ENCODE data around the gene GJD3. TPM values are rescaled to one million over a fixed set of nuclear protein-coding genes. Genes with fewer than 3 reads are reported as not detected.
"Not testable (repeated sequence)": the region's sequence is repeated elsewhere in the genome, so short reads cannot be mapped to it uniquely, and the experiment has no call there.

GJD3 gene, protein sequence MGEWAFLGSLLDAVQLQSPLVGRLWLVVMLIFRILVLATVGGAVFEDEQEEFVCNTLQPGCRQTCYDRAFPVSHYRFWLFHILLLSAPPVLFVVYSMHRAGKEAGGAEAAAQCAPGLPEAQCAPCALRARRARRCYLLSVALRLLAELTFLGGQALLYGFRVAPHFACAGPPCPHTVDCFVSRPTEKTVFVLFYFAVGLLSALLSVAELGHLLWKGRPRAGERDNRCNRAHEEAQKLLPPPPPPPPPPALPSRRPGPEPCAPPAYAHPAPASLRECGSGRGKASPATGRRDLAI
- total RNA-seq: 0.50 TPM in 1 of 2 replicates, not detected in the other

DNA sequence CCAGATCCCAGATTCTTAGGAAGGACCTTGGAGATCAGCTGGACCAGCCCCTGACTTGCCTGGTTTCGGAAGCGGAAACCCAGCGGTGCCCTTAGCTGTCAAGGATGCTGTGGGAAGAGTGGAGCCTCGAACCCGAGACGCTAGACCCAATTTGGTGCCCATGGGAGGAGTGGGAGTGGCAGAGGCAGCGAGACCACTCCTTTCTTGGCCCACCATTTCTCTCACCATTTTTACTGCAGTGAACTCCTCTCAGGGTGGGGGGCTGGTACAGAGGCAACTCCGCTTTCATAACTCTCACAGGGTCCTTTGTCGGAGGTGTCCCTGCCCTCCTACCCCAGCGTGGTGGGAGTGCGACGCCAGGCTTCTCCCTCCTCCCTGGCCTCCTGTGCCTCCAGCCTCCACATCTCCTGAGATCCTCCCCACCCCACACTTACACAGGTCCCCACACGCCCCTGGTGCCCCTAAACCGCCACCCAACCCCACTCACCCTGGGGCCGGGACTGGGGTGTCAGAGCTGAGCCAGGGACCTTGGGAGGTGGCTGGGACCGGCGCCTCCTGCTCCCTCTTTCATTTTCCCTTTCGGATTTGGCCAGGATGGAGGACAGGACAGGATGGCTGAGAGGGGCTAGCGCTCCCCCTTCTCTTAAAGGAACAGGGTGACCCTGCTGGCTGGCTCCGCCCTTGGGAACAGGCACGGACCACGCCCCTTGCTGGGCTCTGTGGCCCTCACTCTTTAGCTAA lies at the start of gene GJD3:
TSS of gene GJD3 (minus strand) at position 617 of the 741 bp plus-strand sequence. CDS start 922 bp downstream, outside the sequence.
- intact Hi-C loops (cut with micrococcal nuclease): loop anchor here (5.0 to 10.0 kb wide), 3 partner anchors 81 to 261 kb away; partner anchors contain the start of gene IGFBP4

DNA sequence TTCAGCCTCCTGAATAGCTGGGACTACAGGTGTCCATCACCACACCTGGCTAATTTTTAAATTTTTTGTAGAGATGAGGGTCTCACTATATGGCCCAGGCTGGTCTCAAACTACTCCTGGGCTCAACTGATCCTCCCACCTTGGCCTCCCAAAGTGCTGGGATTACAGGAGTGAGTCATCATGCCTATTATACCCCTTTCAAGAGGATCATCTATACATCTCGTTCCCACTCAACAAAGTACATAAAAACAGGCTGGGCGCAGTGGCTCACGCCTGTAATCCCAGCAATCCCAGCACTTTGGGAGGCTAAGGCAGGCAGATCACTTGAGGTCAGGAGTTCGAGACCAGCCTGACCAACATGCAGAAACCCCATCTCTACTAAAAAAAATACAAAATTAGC lies 49.8 kb upstream of the GJD3 start:
- intact Hi-C loops (cut with micrococcal nuclease): loop anchor here (10.0 kb wide), 1 partner anchor 230 kb away; the partner anchor contains the start of gene SMARCE1

DNA sequence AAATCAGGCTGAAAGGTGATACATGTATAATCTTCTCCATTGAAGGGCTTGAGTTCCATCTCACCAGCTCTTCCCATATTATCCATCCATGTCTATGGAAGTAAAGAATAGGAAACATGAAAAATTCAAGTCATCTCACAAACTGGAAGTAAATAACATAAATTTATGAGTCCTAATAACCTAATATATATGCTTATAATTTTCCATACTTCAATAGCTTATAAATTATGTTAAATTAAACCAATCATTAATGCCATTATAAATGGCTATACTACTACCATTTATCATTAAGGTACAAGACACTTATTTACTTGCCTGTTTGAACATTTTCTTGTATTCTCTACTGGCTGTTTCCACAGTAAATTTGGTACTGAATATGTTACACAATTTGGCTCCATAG lies 48.3 kb upstream of the GJD3 start:
- intact Hi-C loops (cut with micrococcal nuclease): loop anchor here (10.0 kb wide), 1 partner anchor 232 kb away; the partner anchor contains the start of gene SMARCE1

- intact Hi-C loops (cut with micrococcal nuclease): loop anchor here (10.0 kb wide), 1 partner anchor 233 kb away; the partner anchor contains the start of gene SMARCE1
These were observed 47.3 kb upstream of the GJD3 start for GRCh38 chr17:40411821-40412220.

- intact Hi-C loops (cut with micrococcal nuclease): loop anchor here (10.0 kb wide), 1 partner anchor 235 kb away; the partner anchor contains the start of gene SMARCE1
These were observed 45.5 kb upstream of the GJD3 start for GRCh38 chr17:40410082-40410481.

GRCh38 chr17:40409540-40409939 lies 45.0 kb upstream of the GJD3 start:
- intact Hi-C loops (cut with micrococcal nuclease): not testable (repeated sequence)

GRCh38 chr17:40407460-40407859 lies 42.9 kb upstream of the GJD3 start:
- intact Hi-C loops (cut with micrococcal nuclease): no loop called here

DNA sequence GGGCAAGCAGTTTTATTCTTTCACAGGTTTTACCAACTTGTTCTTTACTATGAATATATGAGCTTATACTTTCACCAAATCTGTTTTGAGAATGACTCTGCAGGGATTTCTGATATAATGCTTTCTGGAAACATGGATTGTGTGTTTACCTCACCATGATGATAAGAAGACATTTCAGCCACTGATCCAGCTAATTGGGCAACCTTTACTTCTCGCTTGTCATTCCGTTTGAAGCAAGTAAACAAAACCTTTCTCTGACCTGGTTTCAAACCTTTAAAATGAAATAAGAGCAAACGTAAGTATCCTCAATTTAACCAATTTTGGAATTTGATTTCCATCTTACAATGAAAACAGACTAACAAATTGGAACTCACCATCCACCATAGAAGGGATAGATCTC lies 39.5 kb upstream of the GJD3 start:
- intact Hi-C loops (cut with micrococcal nuclease): no loop called here

DNA sequence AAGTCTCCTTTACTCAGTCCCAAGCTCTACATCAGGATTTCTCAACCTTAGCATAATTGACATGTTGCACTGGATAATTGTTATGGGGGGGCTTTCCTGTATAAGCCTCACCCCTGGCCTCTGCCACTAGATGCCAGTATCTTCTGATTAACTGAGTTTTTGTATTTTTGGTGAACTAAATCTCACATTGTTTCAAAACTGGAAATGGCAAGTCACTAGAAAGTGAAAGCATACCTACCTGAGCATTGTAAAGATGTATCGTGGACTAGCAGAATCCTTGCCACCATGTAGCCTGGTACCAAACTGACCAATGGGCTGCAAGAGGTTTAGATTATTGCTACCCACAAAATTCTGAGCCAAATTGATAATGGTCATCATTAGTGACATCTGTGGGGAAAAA lies 38.1 kb upstream of the GJD3 start:
- intact Hi-C loops (cut with micrococcal nuclease): no loop called here

DNA sequence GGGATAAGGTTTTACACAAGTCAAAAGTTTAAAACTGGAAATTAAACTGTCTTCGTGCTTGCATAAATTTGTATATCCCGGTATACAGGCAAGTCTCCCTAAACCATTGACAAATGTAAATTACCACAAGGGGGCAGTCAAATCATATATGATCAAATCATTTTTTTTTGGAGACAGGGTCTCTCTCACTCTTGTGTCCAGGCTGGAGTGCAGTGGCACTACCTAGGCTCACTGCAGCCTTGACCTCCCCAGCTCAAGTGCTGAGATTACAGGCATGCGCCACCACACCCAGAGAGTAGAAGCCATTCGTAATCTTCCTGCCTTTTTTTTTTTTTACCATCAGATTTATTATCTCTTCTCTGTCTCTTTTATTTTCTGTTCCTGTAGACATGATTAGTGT lies 34.6 kb upstream of the GJD3 start:
- intact Hi-C loops (cut with micrococcal nuclease): loop anchor here (1.0 to 5.0 kb wide), 2 partner anchors 42 to 134 kb away; no protein-coding TSS in a partner anchor

- intact Hi-C loops (cut with micrococcal nuclease): not testable (repeated sequence)
These were observed 22.0 kb upstream of the GJD3 start for GRCh38 chr17:40386555-40386954.

DNA sequence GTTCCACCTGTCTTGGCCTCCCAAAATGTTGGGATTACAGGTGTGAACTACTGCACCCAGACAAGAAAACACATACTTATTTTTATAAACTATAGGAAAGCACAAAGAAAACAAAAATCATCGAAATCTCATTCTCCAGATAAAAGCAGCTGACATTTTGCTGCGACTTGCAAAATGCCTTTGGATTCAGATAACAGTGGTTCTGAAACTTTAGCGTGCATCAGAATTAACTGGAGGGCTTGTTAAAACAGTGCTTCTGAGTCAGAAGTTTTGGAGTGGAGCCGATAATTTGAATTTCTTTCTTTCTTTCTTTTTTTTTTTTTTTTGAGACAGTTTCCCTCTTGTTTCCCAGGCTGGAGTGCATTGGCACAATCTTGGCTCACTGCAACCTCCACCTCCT lies 17.7 kb upstream of the GJD3 start:
- intact Hi-C loops (cut with micrococcal nuclease): no loop called here

DNA sequence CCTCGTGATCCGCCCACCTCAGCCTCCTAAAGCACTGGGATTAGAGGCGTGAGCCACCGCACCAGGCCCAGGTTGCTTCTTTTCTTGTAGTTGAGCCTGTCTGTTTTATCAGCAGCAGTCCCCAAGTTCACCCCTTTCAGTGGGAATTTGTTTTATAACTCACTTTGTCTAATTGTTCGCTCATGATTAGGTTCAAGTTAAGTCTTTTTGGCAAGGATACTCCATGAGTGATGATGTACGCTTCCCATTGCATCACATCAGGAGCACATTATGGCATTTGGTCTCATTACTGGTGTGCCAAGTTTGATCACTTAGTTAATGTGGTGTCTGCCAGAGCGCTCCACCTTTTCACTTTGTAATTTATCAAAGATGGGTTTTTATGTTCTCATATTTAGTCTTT lies 14.4 kb upstream of the GJD3 start:
- intact Hi-C loops (cut with micrococcal nuclease): no loop called here

GRCh38 chr17:40377832-40378231 lies 13.3 kb upstream of the GJD3 start:
- intact Hi-C loops (cut with micrococcal nuclease): no loop called here

DNA sequence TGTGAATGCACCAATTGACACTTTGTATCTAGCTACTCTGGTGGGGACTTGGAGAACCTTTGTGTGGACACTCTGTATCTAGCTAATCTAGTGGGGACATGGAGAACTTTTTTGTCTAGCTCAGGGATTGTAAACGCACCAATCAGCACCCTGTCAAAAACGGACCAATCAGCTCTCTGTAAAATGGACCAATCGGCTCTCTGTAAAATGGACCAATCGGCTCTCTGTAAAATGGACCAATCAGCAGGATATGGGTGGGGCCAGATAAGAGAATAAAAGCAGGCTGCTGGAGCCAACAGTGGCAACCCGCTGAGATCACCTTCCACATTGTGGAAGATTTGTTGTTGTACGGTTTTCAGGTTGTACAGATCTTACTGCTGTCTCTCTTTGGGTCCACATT lies 12.0 kb upstream of the GJD3 start:
- intact Hi-C loops (cut with micrococcal nuclease): not testable (repeated sequence)

- intact Hi-C loops (cut with micrococcal nuclease): not testable (repeated sequence)
These were observed 11.2 kb upstream of the GJD3 start for GRCh38 chr17:40375786-40376185.

DNA sequence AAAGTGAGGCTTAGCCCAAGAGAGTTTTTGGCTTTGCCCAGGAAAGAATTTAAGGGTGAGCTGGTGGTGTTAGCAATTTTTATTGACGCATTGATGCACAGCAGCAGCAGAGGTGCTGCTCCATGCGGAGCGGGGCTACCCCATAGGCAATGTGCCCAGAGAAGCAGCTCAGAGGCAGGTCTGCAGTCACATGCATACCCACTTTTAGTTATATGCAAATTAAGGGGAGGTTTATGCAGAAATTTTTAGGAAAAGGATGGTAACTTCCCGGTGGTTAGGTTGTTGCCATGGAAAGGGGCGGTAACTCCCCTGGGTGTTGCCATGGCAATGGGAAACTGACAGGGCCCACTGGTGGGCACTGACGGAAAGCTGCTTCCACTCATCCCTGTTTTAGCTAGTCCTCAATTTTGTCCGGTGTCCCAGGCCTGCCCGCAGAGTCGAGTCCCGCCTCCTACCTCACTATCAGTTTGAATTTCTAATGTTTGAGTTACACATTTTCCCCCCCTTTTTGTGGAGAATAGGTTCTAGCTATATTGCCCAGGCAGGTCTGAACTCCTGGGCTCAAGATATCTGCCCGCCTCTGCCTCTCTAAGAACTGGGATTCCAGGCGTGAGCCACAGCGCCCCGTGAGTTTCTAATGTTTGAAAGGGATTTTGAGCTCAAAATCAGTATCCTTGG lies 10.4 kb upstream of the GJD3 start:
- intact Hi-C loops (cut with micrococcal nuclease): no loop called here

GRCh38 chr17:40373999-40374398 lies 9.5 kb upstream of the GJD3 start:
- intact Hi-C loops (cut with micrococcal nuclease): no loop called here

DNA sequence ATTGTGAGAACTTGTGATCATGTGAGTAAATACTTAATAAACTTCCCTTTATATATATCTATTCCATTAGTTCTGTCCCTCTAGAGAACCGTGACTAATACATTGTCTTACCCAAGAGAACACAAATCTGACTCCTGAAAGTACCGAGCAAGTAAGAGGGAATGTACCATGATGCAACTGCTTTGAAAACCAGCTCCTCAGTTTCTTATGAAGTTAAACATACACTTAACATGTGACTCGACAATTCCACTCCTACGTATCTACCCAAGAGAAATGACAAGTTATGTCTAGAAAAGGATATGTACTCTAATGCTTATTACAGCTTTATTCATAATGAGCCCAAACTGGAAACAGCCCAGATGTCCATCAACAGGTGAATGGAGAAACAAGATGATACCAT lies 8.8 kb upstream of the GJD3 start:
- intact Hi-C loops (cut with micrococcal nuclease): no loop called here

DNA sequence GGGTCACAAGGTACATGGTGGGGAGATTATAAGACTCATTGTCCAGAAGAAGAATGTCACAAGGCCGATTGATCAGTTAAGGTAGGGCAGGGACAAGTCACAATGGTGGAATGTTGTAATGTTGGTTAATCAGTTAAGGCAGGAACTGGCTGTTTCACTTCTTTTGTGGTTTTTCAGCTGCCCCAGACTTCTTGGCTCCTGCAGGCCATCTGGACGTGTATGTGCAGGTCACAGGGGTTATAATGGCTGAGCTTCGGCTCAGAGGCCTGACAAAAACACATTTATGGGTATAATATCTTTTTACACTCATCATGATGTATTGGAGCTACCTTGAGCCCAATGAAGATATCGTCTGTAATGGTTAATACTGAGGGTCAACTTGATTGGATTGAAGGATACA lies 8.1 kb upstream of the GJD3 start:
- intact Hi-C loops (cut with micrococcal nuclease): not testable (repeated sequence)

- intact Hi-C loops (cut with micrococcal nuclease): no loop called here
These were observed 7.5 kb upstream of the GJD3 start for GRCh38 chr17:40372031-40372430.
